ENCODE measurements around the gene XRN1.

XRN1 gene

GRCh38 chr3:142296507-142296906, 151.3 kb downstream of the XRN1 start:
- no peak overlapping the region for H3K4me3 ChIP-seq (ENCODE audit: low read depth, low read length)
- no peak for TF ChIP-seq CTCF (conservative IDR thresholded peaks at IDR 0.05; ENCODE audit: low read depth, low read length)
- DNase-seq (ENCODE audit: low read depth): no peak

GRCh38 chr3:142287866-142288638, 159.8 kb downstream of the XRN1 start:
- no peak for TF ChIP-seq CTCF (conservative IDR thresholded peaks at IDR 0.05; ENCODE audit: low read depth, low read length)
- no peak overlapping the region for H3K4me3 ChIP-seq (ENCODE audit: low read depth, low read length)

GRCh38 chr3:142285083-142285517, 162.7 kb downstream of the XRN1 start:
- no peak for TF ChIP-seq CTCF (conservative IDR thresholded peaks at IDR 0.05; ENCODE audit: low read depth, low read length)
- no peak overlapping the region for H3K4me3 ChIP-seq (ENCODE audit: low read depth, low read length)
- no peak for DNase-seq (ENCODE audit: low read depth)

More at GRCh38 chr3:142287866-142288638, 159.8 kb downstream of the XRN1 start:
- no peak for DNase-seq (ENCODE audit: low read depth)

- no peak for TF ChIP-seq CTCF (conservative IDR thresholded peaks at IDR 0.05; ENCODE audit: low read depth, low read length)
- no peak overlapping the region for H3K4me3 ChIP-seq (ENCODE audit: low read depth, low read length)
- no peak for DNase-seq (ENCODE audit: low read depth)
Measured at GRCh38 chr3:142282503-142282902, 165.3 kb downstream of the XRN1 start.

GRCh38 chr3:142281474-142281873, 166.4 kb downstream of the XRN1 start:
- DNase-seq (ENCODE audit: low read depth): no peak
- no peak for TF ChIP-seq CTCF (conservative IDR thresholded peaks at IDR 0.05; ENCODE audit: low read depth, low read length)
- H3K4me3 ChIP-seq (ENCODE audit: low read depth, low read length): no peak overlapping the region

GRCh38 chr3:142279965-142280590, 167.8 kb downstream of the XRN1 start:
- DNase-seq (ENCODE audit: low read depth): peak; percentile 93
- no peak overlapping the region for H3K4me3 ChIP-seq (ENCODE audit: low read depth, low read length)
- TF ChIP-seq CTCF (conservative IDR thresholded peaks at IDR 0.05; ENCODE audit: low read depth, low read length): peak; percentile 75

All from choroid plexus epithelial cell (primary cell).